Right forelimb (tissue), 1 donor: ENCODE measurements around the gene DTD2.
"Not testable (repeated sequence)": the region's sequence is repeated elsewhere in the genome, so short reads cannot be mapped to it uniquely, and the experiment has no call there.

Source experiments
- DNase-seq: peaks from one replicate; pipeline ENCODE4 v3.0.0-alpha.2; 2018

Gene DTD2

GRCh38 chr14:31456841-31457664, at the start of gene DTD2:
Gene DTD2 (minus strand): TSS chr14:31457506. CDS start chr14:31457393, 113 bp downstream.
- DNase-seq = peak; percentile 95

- DNase-seq = no peak
These were observed 48.1 kb upstream of the DTD2 start for GRCh38 chr14:31505411-31505810.

GRCh38 chr14:31501870-31502269, 44.6 kb upstream of the DTD2 start:
- DNase-seq = no peak

GRCh38 chr14:31492759-31493498, 35.6 kb upstream of the DTD2 start:
- DNase-seq = no peak

- DNase-seq = no peak
These were observed 32.4 kb upstream of the DTD2 start for GRCh38 chr14:31489691-31490090.

- no peak for DNase-seq
These were observed 30.6 kb upstream of the DTD2 start, which contains the start of gene GPR33 for GRCh38 chr14:31487886-31488285. Gene GPR33 (minus strand): TSS chr14:31488039. CDS start chr14:31483965, 4,074 bp downstream.

GRCh38 chr14:31486764-31487163, 29.5 kb upstream of the DTD2 start:
- no peak for DNase-seq

GRCh38 chr14:31484754-31485153, 27.4 kb upstream of the DTD2 start:
- no peak for DNase-seq

- DNase-seq = no peak
These were observed 22.9 kb upstream of the DTD2 start for GRCh38 chr14:31480156-31480555.

GRCh38 chr14:31479027-31479426, 21.7 kb upstream of the DTD2 start:
- DNase-seq = no peak

GRCh38 chr14:31477248-31477647, 19.9 kb upstream of the DTD2 start:
- no peak for DNase-seq

GRCh38 chr14:31476131-31476866, 19.0 kb upstream of the DTD2 start:
- no peak for DNase-seq

GRCh38 chr14:31466554-31466953, 9.2 kb upstream of the DTD2 start:
- DNase-seq = no peak

GRCh38 chr14:31465111-31465510, 7.8 kb upstream of the DTD2 start:
- DNase-seq = no peak

GRCh38 chr14:31462450-31462849, 5.1 kb upstream of the DTD2 start:
- DNase-seq = not testable (repeated sequence)

- DNase-seq = no peak
These were observed 4.2 kb upstream of the DTD2 start for GRCh38 chr14:31461545-31461944.

- DNase-seq = no peak
These were observed 656 bp upstream of the DTD2 start for GRCh38 chr14:31457665-31458659.

GRCh38 chr14:31449971-31450610, 7.2 kb downstream of the DTD2 start:
- no peak for DNase-seq

GRCh38 chr14:31449136-31449535, 8.2 kb downstream of the DTD2 start:
- no peak for DNase-seq

- no peak for DNase-seq
These were observed 11.6 kb downstream of the DTD2 start for GRCh38 chr14:31445703-31446102.

GRCh38 chr14:31442284-31442683, 15.0 kb downstream of the DTD2 start:
- DNase-seq = no peak
